ENCODE results near the gene NGFR.

NGFR gene

DNA sequence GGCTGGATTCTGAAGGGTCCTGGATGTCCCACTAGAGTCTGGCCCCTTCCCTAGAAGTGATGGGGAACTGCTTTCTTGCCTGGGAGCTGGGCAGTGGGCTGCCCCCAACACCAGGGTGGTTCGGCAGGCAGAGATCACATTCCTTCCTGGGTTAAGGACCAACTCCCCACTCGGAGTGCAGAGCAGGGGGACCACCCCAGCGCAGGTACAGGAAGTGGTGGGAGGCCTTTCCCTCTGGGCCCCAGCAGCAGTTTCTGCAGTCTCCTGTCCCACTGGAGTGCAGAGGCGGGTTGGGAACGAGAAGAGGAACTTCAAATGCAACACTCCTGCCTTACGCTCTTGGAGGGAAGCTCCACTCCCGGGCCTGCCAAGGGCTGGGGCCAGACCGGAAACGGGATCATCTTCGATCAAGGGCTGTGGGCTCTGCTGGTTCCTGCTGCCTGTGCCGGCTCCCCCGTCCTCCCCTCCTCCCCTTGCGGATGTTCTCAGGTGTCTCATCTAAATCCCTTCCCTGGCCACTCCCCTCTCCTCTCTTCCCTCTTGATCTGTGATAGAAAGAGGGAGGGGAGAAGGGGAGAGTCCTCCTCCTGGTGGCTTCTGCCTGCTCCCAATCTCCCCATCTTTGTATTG, 9.0 kb upstream of the NGFR start:
- Mint-ChIP-seq H3K27ac (peak overlapping the region; percentile 38 to 76 (median 69)), H3K27me3 (ENCODE audit: low read depth) (peaks cover 56% of the 10 kb centered on the region), H3K9me3 (no peaks in the 10 kb centered on the region), H3K36me3 (ENCODE audit: low read depth) (no peaks in the 10 kb centered on the region), H3K4me1 (peaks cover 58% of the 10 kb centered on the region), H3K4me3 (no peak overlapping the region)
- TF ChIP-seq, protein P1, sequence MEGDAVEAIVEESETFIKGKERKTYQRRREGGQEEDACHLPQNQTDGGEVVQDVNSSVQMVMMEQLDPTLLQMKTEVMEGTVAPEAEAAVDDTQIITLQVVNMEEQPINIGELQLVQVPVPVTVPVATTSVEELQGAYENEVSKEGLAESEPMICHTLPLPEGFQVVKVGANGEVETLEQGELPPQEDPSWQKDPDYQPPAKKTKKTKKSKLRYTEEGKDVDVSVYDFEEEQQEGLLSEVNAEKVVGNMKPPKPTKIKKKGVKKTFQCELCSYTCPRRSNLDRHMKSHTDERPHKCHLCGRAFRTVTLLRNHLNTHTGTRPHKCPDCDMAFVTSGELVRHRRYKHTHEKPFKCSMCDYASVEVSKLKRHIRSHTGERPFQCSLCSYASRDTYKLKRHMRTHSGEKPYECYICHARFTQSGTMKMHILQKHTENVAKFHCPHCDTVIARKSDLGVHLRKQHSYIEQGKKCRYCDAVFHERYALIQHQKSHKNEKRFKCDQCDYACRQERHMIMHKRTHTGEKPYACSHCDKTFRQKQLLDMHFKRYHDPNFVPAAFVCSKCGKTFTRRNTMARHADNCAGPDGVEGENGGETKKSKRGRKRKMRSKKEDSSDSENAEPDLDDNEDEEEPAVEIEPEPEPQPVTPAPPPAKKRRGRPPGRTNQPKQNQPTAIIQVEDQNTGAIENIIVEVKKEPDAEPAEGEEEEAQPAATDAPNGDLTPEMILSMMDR (IDR thresholded peaks at IDR 0.05; ENCODE audit: unreplicated experiment in 3 of 3) = no peak

DNA sequence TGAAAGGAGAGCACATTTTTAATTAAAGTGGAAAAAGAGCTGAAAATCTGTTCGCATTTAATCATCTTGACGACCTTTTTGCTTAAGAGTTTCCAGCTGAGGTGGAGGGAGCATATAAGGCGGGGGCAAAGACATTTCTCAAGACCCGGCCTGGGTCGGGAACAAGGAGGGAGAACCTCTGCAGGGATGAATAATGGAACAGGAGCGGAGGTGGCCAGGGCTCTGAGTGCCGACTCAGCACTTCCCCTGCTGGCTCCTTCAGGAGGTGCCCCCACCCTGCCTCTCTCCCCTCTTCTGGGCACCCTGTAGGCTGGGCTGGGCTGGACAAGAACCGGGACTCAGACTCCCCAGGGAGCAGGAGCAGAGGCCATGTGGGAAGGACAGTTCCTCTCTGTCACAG, 7.9 kb upstream of the NGFR start:
- Mint-ChIP-seq H3K36me3 (ENCODE audit: low read depth) (no peaks in the 10 kb centered on the region), H3K27me3 (ENCODE audit: low read depth) (peaks cover 58% of the 10 kb centered on the region), H3K9me3 (no peaks in the 10 kb centered on the region), H3K27ac (peak overlapping the region in 1 of 3 experiments; percentile 31), H3K4me1 (peaks cover 62% of the 10 kb centered on the region), H3K4me3 (no peak overlapping the region)
- TF ChIP-seq, protein P1 (IDR thresholded peaks at IDR 0.05; ENCODE audit: unreplicated experiment in 3 of 3) = no peak

DNA sequence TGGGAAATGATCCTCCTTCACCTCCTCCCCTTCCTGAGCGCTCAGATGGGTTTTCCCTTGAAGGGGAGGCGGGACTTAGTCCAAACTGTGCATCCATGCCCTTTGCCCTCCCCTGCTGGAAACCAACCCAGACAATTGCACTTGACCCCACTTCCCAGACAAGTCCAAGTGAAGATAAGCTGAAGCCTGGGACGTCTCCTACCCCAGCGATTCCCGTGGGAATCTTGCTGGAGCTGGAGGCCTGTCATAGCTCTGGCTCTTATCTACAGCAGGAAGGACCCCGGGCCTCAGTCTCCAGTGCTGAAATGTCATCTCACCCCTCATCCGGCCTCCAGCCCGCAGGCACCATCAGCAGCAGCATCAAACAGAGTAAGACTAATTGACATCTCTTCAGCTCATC, 6.5 kb upstream of the NGFR start:
- TF ChIP-seq, protein P1 (IDR thresholded peaks at IDR 0.05; ENCODE audit: unreplicated experiment in 3 of 3) = no peak
- H3K9me3 Mint-ChIP-seq = no peaks in the 10 kb centered on the region
- H3K4me1 Mint-ChIP-seq = peaks cover 57% of the 10 kb centered on the region
- H3K36me3 Mint-ChIP-seq (ENCODE audit: low read depth) = no peaks in the 10 kb centered on the region
- H3K4me3 Mint-ChIP-seq = no peak overlapping the region
- H3K27me3 Mint-ChIP-seq (ENCODE audit: low read depth) = peaks cover 62% of the 10 kb centered on the region
- H3K27ac Mint-ChIP-seq = peak overlapping the region; percentile 5 to 36 (median 31)

DNA sequence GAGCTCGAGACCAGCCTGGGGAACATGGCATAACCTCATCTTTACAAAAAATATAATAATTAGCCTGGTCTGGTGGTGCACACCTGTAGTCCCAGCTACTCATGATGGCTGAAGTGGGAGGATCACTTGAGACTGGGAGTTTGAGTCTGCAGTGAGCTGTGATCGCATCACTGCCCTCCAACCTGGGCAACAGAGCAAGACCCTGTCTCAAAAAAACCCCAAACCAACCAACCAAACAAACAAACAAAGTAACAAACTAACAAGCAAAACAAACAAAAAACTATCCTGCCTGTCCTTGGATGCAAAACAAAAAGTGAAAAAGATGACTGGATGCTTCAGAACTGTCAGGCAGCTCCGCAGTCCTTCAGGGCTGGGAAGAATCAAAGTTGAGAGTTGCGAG, 5.7 kb upstream of the NGFR start:
- Mint-ChIP-seq H3K9me3 (no peaks in the 10 kb centered on the region), H3K36me3 (ENCODE audit: low read depth) (no peaks in the 10 kb centered on the region), H3K27me3 (ENCODE audit: low read depth) (peaks cover 62% of the 10 kb centered on the region), H3K4me1 (peaks cover 54% of the 10 kb centered on the region), H3K27ac (no peak overlapping the region), H3K4me3 (no peak overlapping the region)
- TF ChIP-seq, protein P1 (IDR thresholded peaks at IDR 0.05; ENCODE audit: unreplicated experiment in 3 of 3) = no peak

DNA sequence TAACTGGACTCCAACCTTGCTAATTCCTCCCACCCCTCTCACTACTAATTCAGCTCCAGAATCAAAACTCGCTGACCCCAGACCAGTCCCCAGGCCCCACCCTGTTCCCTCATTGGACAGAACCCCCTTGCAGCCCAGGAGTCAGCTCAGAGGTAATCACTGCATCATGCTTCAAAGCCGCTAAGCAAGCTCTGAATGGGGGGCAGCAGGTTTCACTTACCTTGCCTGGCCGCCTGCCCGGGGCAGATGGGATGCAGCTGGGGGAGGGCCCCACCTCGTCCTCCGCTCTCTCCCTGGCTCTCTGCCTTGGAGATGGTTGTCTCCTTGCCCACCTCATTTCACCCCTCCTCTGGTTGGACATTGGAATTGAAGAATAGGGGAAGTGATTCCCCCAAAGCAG, 4.8 kb upstream of the NGFR start:
- H3K9me3 Mint-ChIP-seq = no peaks in the 10 kb centered on the region
- TF ChIP-seq, protein P1 (IDR thresholded peaks at IDR 0.05; ENCODE audit: unreplicated experiment in 3 of 3) = no peak

DNA sequence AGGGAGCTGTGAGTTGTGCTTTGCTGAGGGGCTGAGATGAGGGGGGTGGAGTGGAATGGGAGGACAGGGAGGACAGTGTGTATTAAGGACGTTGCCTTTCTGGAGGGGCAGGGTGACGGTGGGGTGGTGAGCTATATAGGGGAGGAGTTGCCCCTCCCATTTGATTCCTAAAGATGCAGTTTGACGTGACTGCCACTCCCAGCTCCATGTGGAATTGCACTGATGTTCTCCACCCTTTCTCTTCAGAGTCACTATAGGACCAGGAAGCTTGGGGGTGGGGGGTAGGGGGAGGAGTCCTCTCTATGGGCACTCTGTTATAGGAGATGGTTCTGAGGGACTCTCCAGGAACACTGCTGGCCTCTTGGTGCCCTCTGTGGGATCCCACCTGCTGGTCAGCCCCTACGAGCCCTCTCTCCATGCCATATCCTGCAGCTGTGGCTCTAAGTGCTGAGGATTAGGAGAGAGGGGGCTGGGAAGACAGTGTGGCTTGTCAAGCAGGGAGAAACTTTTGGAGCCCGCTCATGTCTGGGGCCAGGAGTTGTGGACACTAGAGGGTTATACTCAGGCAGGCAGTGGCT, 3.8 kb upstream of the NGFR start:
- Mint-ChIP-seq H3K36me3 (ENCODE audit: low read depth) (no peaks in the 10 kb centered on the region), H3K27me3 (ENCODE audit: low read depth) (peaks cover 67% of the 10 kb centered on the region), H3K4me3 (peak overlapping the region in 2 of 3 experiments; percentile 11 to 34), H3K9me3 (no peaks in the 10 kb centered on the region), H3K4me1 (peaks cover 35% of the 10 kb centered on the region), H3K27ac (no peak overlapping the region)
- TF ChIP-seq, protein P1 (IDR thresholded peaks at IDR 0.05; ENCODE audit: unreplicated experiment in 3 of 3) = no peak

More for the DNA sequence above, 4.8 kb upstream of the NGFR start:
- Mint-ChIP-seq H3K27me3 (ENCODE audit: low read depth) (peaks cover 63% of the 10 kb centered on the region), H3K4me1 (peaks cover 44% of the 10 kb centered on the region), H3K4me3 (no peak overlapping the region), H3K27ac (peak overlapping the region in 1 of 3 experiments; percentile 33), H3K36me3 (ENCODE audit: low read depth) (no peaks in the 10 kb centered on the region)

All from nephron (organoid).